Activated B cell treated with CpG ODN at 0.5 μM for 24 hours (primary cell): ENCODE results near the gene TPCN2. TPM values are rescaled to one million over a fixed set of nuclear protein-coding genes. Genes with fewer than 3 reads are reported as not detected.
"Not testable (repeated sequence)": the region's sequence is repeated elsewhere in the genome, so short reads cannot be mapped to it uniquely, and the experiment has no call there.

Experiments
- ATAC-seq: fragments of 200-7000 bp; cut with Tn5 transposase; one replicate; pipeline ENCODE4 v1.10.0; 2021; ENCODE audit warnings: low read depth, mild to moderate bottlenecking, moderate library complexity
- CTCF ChIA-PET: fragments of 350-600 bp; sonication (Branson Sonifier 250); formaldehyde crosslinking; loops from one replicate; lab custom pipeline; 2021; ENCODE audit warnings: antibody characterized with exemption; lab: Charles Lee
- POLR2A ChIA-PET: fragments of 350-600 bp; sonication (Branson Sonifier 250); formaldehyde crosslinking; loops from one replicate; lab custom pipeline; 2021; ENCODE audit warnings: antibody characterized with exemption; lab: Charles Lee
- DNase-seq: peaks from one replicate; pipeline ENCODE4 v3.0.0; 2022
- H3K27ac Mint-ChIP-seq: one replicate; pipeline ENCODE4 v1.8.0; 2020; ENCODE audit warnings: mixed read lengths
- H3K27me3 Mint-ChIP-seq: one replicate; pipeline ENCODE4 v1.8.0; 2021; ENCODE audit warnings: mixed read lengths
- H3K36me3 Mint-ChIP-seq: one replicate; pipeline ENCODE4 v1.8.0; 2021; ENCODE audit warnings: low read depth, mixed read lengths
- H3K4me1 Mint-ChIP-seq: one replicate; pipeline ENCODE4 v1.8.0; 2021; ENCODE audit warnings: mixed read lengths
- H3K4me3 Mint-ChIP-seq: one replicate; pipeline ENCODE4 v1.8.0; 2020; ENCODE audit warnings: mild to moderate bottlenecking, mixed read lengths
- H3K9me3 Mint-ChIP-seq: one replicate; pipeline ENCODE4 v1.8.0; 2020; ENCODE audit warnings: mixed read lengths
- CTCF ChIP-seq: fragments of 200-600 bp; IDR thresholded peaks from one replicate; pipeline ENCODE4 v1.8.0; 2022; ENCODE audit warnings: antibody characterized with exemption, mild to moderate bottlenecking
- intact Hi-C: fragments of 100-400 bp; cut with micrococcal nuclease; formaldehyde crosslinking; loops from one replicate; pipeline ENCODE4 v1.15.1; 2024
- total RNA-seq: library from RNA; stranded (reverse); gene quantifications from 2 replicates; pipeline ENCODE4 v1.2.3, GENCODE V29; 2022

Gene TPCN2
- total RNA-seq, 1 donor from 2014 or later, result 35.4 TPM

GRCh38 chr11:69148377-69148762 is 99.6 kb downstream of the TPCN2 start:
- CTCF ChIA-PET, result no interaction called here
- no peak for ATAC-seq

GRCh38 chr11:69148806-69149205 is 100.1 kb downstream of the TPCN2 start:
- H3K4me1 Mint-ChIP-seq, result peaks cover 6% of the 10 kb centered on the region
- ChIA-PET POLR2A (no interaction called here), CTCF (no interaction called here)
- ATAC-seq (no peak), DNase-seq (no peak)
- H3K27ac Mint-ChIP-seq, result no peak overlapping the region
- intact Hi-C loops, result no loop called here
- H3K36me3 Mint-ChIP-seq, result peaks cover 3% of the 10 kb centered on the region
- H3K27me3 Mint-ChIP-seq, result peaks cover 4% of the 10 kb centered on the region
- no peak for TF ChIP-seq CTCF
- H3K4me3 Mint-ChIP-seq, result no peak overlapping the region
- H3K9me3 Mint-ChIP-seq, result peaks cover 20% of the 10 kb centered on the region

More at GRCh38 chr11:69148377-69148762, 99.6 kb downstream of the TPCN2 start:
- H3K9me3 Mint-ChIP-seq, result peaks cover 20% of the 10 kb centered on the region
- H3K36me3 Mint-ChIP-seq, result peaks cover 3% of the 10 kb centered on the region
- H3K27me3 Mint-ChIP-seq, result peaks cover 4% of the 10 kb centered on the region
- no peak overlapping the region for H3K4me3 Mint-ChIP-seq
- DNase-seq, result no peak
- H3K27ac Mint-ChIP-seq, result no peak overlapping the region
- POLR2A ChIA-PET, result no interaction called here
- TF ChIP-seq CTCF, result no peak
- peaks cover 3% of the 10 kb centered on the region for H3K4me1 Mint-ChIP-seq
- intact Hi-C loops, result no loop called here

GRCh38 chr11:69149338-69150045 is 100.8 kb downstream of the TPCN2 start:
- Mint-ChIP-seq H3K4me1 (peaks cover 10% of the 10 kb centered on the region), H3K9me3 (peaks cover 20% of the 10 kb centered on the region)
- intact Hi-C loops, H3K36me3 Mint-ChIP-seq, CTCF ChIA-PET, ATAC-seq, DNase-seq, POLR2A ChIA-PET, H3K27me3 Mint-ChIP-seq, H3K27ac Mint-ChIP-seq, H3K4me3 Mint-ChIP-seq: not testable (repeated sequence)

GRCh38 chr11:69150175-69150574 is 101.4 kb downstream of the TPCN2 start:
- ATAC-seq, result no peak
- Mint-ChIP-seq H3K36me3 (peaks cover 3% of the 10 kb centered on the region), H3K4me1 (peaks cover 10% of the 10 kb centered on the region), H3K4me3 (no peak overlapping the region), H3K9me3 (peaks cover 18% of the 10 kb centered on the region), H3K27ac (no peak overlapping the region), H3K27me3 (peaks cover 4% of the 10 kb centered on the region)
- DNase-seq, result no peak
- no peak for TF ChIP-seq CTCF
- ChIA-PET POLR2A (no interaction called here), CTCF (no interaction called here)
- intact Hi-C loops, result no loop called here

GRCh38 chr11:69151836-69152235 is 103.1 kb downstream of the TPCN2 start:
- no peak for TF ChIP-seq CTCF
- intact Hi-C loops, result no loop called here
- H3K36me3 Mint-ChIP-seq, result peaks cover 3% of the 10 kb centered on the region

More at GRCh38 chr11:69151836-69152235, 103.1 kb downstream of the TPCN2 start:
- ChIA-PET CTCF (no interaction called here), POLR2A (no interaction called here)
- DNase-seq (no peak), ATAC-seq (no peak)
- no peak overlapping the region for H3K4me3 Mint-ChIP-seq
- peaks cover 6% of the 10 kb centered on the region for H3K9me3 Mint-ChIP-seq
- no peak overlapping the region for H3K27ac Mint-ChIP-seq
- H3K4me1 Mint-ChIP-seq, result peaks cover 23% of the 10 kb centered on the region
- H3K27me3 Mint-ChIP-seq, result peaks cover 4% of the 10 kb centered on the region
